ENCODE data around the gene SHISA9. TPM values are rescaled to one million over a fixed set of nuclear protein-coding genes. Genes with fewer than 3 reads are reported as not detected.

SHISA9 gene
- polyA plus RNA-seq, 6 donors from 2014 or later = not detected

- Mint-ChIP-seq H3K9me3 (peaks cover under 1 to 13% (median 6%) of the 10 kb centered on the region in 7 donors), H3K27ac (no peak overlapping the region), H3K4me1 (no peaks in the 10 kb centered on the region), H3K36me3 (no peaks in the 10 kb centered on the region), H3K4me3 (peak overlapping the region in 1 of 8 donors; percentile 24), H3K27me3 (peaks cover 0 to 4% (median 0%) of the 10 kb centered on the region in 3 donors)
- DNase-seq = no peak
- ATAC-seq (ENCODE audit: low read depth in 2 of 2) = no peak
Measured at GRCh38 chr16:13234999-13235398, 333.6 kb downstream of the SHISA9 start.

GRCh38 chr16:13236308-13236707 lies 334.9 kb downstream of the SHISA9 start:
- DNase-seq (no peak), ATAC-seq (ENCODE audit: low read depth in 2 of 2) (no peak)
- H3K27me3 Mint-ChIP-seq = peaks cover 0 to 4% (median 0%) of the 10 kb centered on the region in 3 donors
- no peak overlapping the region for H3K27ac Mint-ChIP-seq
- H3K4me3 Mint-ChIP-seq = no peak overlapping the region
- H3K36me3 Mint-ChIP-seq = no peaks in the 10 kb centered on the region
- H3K4me1 Mint-ChIP-seq = no peaks in the 10 kb centered on the region
- peaks cover 2 to 9% (median 4%) of the 10 kb centered on the region in 7 donors for H3K9me3 Mint-ChIP-seq

- no peak overlapping the region for H3K4me3 Mint-ChIP-seq
- H3K4me1 Mint-ChIP-seq = no peaks in the 10 kb centered on the region
- H3K9me3 Mint-ChIP-seq = peaks cover 2 to 9% (median 4%) of the 10 kb centered on the region in 7 donors
- no peak for DNase-seq
- no peaks in the 10 kb centered on the region for H3K36me3 Mint-ChIP-seq
- no peak overlapping the region for H3K27ac Mint-ChIP-seq
- ATAC-seq (ENCODE audit: low read depth in 2 of 2) = no peak
- peaks cover 0 to 4% (median 0%) of the 10 kb centered on the region in 3 donors for H3K27me3 Mint-ChIP-seq
Measured at GRCh38 chr16:13238182-13238581, 336.8 kb downstream of the SHISA9 start.

GRCh38 chr16:13242201-13242600 lies 340.8 kb downstream of the SHISA9 start:
- Mint-ChIP-seq H3K4me3 (no peak overlapping the region), H3K4me1 (no peaks in the 10 kb centered on the region), H3K27ac (no peak overlapping the region)

GRCh38 chr16:13244770-13245169 lies 343.4 kb downstream of the SHISA9 start:
- Mint-ChIP-seq H3K27ac (no peak overlapping the region), H3K36me3 (no peaks in the 10 kb centered on the region), H3K9me3 (peaks cover 0 to 4% (median 2%) of the 10 kb centered on the region in 7 donors), H3K4me3 (no peak overlapping the region), H3K4me1 (no peaks in the 10 kb centered on the region), H3K27me3 (no peaks in the 10 kb centered on the region)
- ATAC-seq (ENCODE audit: low read depth in 2 of 2) (no peak), DNase-seq (no peak)

More at GRCh38 chr16:13242201-13242600, 340.8 kb downstream of the SHISA9 start:
- H3K36me3 Mint-ChIP-seq = no peaks in the 10 kb centered on the region
- ATAC-seq (ENCODE audit: low read depth in 2 of 2) (no peak), DNase-seq (no peak)
- no peaks in the 10 kb centered on the region for H3K27me3 Mint-ChIP-seq
- H3K9me3 Mint-ChIP-seq = peaks cover 0 to 4% (median 2%) of the 10 kb centered on the region in 7 donors

GRCh38 chr16:13245713-13246377 lies 344.4 kb downstream of the SHISA9 start:
- DNase-seq = no peak
- Mint-ChIP-seq H3K27ac (no peak overlapping the region), H3K4me1 (no peaks in the 10 kb centered on the region), H3K27me3 (no peaks in the 10 kb centered on the region), H3K4me3 (no peak overlapping the region), H3K36me3 (no peaks in the 10 kb centered on the region), H3K9me3 (peaks cover 0 to 4% (median 0%) of the 10 kb centered on the region in 7 donors)
- no peak for ATAC-seq (ENCODE audit: low read depth in 2 of 2)

GRCh38 chr16:13254998-13255614 lies 353.7 kb downstream of the SHISA9 start:
- peaks cover 0 to 4% (median 3%) of the 10 kb centered on the region in 3 donors for H3K4me1 Mint-ChIP-seq
- no peaks in the 10 kb centered on the region for H3K36me3 Mint-ChIP-seq
- H3K27me3 Mint-ChIP-seq = no peaks in the 10 kb centered on the region
- DNase-seq (no peak), ATAC-seq (ENCODE audit: low read depth in 2 of 2) (no peak)
- H3K4me3 Mint-ChIP-seq = no peak overlapping the region
- no peak overlapping the region for H3K27ac Mint-ChIP-seq
- H3K9me3 Mint-ChIP-seq = peaks cover 2 to 29% (median 11%) of the 10 kb centered on the region in 7 donors

GRCh38 chr16:13262270-13263090 lies 361.1 kb downstream of the SHISA9 start:
- ATAC-seq (ENCODE audit: low read depth in 2 of 2) (no peak), DNase-seq (no peak)
- peaks cover 7 to 38% (median 19%) of the 10 kb centered on the region in 7 donors for H3K9me3 Mint-ChIP-seq
- no peaks in the 10 kb centered on the region for H3K4me1 Mint-ChIP-seq
- peaks cover 2 to 15% (median 6%) of the 10 kb centered on the region in 3 donors for H3K27me3 Mint-ChIP-seq
- H3K4me3 Mint-ChIP-seq = no peak overlapping the region
- H3K36me3 Mint-ChIP-seq = no peaks in the 10 kb centered on the region
- no peak overlapping the region for H3K27ac Mint-ChIP-seq

GRCh38 chr16:13264749-13265552 lies 363.6 kb downstream of the SHISA9 start:
- Mint-ChIP-seq H3K27me3 (peaks cover 4 to 15% (median 6%) of the 10 kb centered on the region in 3 donors), H3K4me1 (no peaks in the 10 kb centered on the region)
- DNase-seq = no peak

GRCh38 chr16:13269359-13269758 lies 368.0 kb downstream of the SHISA9 start:
- ATAC-seq (ENCODE audit: low read depth in 2 of 2) (no peak), DNase-seq (no peak)
- Mint-ChIP-seq H3K27ac (no peak overlapping the region), H3K9me3 (peaks cover 0 to 8% (median 1%) of the 10 kb centered on the region in 7 donors), H3K4me1 (no peaks in the 10 kb centered on the region), H3K27me3 (peaks cover 4 to 15% (median 6%) of the 10 kb centered on the region in 3 donors), H3K4me3 (no peak overlapping the region), H3K36me3 (no peaks in the 10 kb centered on the region)

More at GRCh38 chr16:13264749-13265552, 363.6 kb downstream of the SHISA9 start:
- Mint-ChIP-seq H3K27ac (no peak overlapping the region), H3K36me3 (no peaks in the 10 kb centered on the region), H3K4me3 (no peak overlapping the region), H3K9me3 (peaks cover 7 to 22% (median 11%) of the 10 kb centered on the region in 7 donors)
- ATAC-seq (ENCODE audit: low read depth in 2 of 2) = no peak

GRCh38 chr16:13269905-13270528 lies 368.6 kb downstream of the SHISA9 start:
- ATAC-seq (ENCODE audit: low read depth in 2 of 2) = no peak

GRCh38 chr16:13270602-13271001 lies 369.2 kb downstream of the SHISA9 start:
- Mint-ChIP-seq H3K4me1 (no peaks in the 10 kb centered on the region), H3K27ac (no peak overlapping the region), H3K4me3 (no peak overlapping the region), H3K36me3 (no peaks in the 10 kb centered on the region), H3K9me3 (peaks cover 0 to 5% (median 0%) of the 10 kb centered on the region in 7 donors), H3K27me3 (peaks cover 4 to 9% (median 6%) of the 10 kb centered on the region in 3 donors)
- DNase-seq (no peak), ATAC-seq (ENCODE audit: low read depth in 2 of 2) (no peak)

More at GRCh38 chr16:13269905-13270528, 368.6 kb downstream of the SHISA9 start:
- peaks cover 4 to 15% (median 6%) of the 10 kb centered on the region in 3 donors for H3K27me3 Mint-ChIP-seq
- peaks cover 0 to 8% (median 0%) of the 10 kb centered on the region in 7 donors for H3K9me3 Mint-ChIP-seq
- H3K4me3 Mint-ChIP-seq = no peak overlapping the region
- no peak overlapping the region for H3K27ac Mint-ChIP-seq
- no peaks in the 10 kb centered on the region for H3K4me1 Mint-ChIP-seq
- DNase-seq = no peak
- no peaks in the 10 kb centered on the region for H3K36me3 Mint-ChIP-seq

All from naive B cell (primary cell).